Lower leg skin (tissue), 4 donors: ENCODE results near the gene ANGPTL3. TPM values are rescaled to one million over a fixed set of nuclear protein-coding genes. Genes with fewer than 3 reads are reported as not detected.
"Not testable (repeated sequence)": the region's sequence is repeated elsewhere in the genome, so short reads cannot be mapped to it uniquely, and the experiment has no call there.

ENCODE experiments used
- DNase-seq, 2 donors: peaks; one replicate each; pipeline ENCODE4 v3.0.0-alpha.2; 2019; ENCODE audit warnings: low spot score in 2 of 2
- H3K4me3 ChIP-seq: fragments of 200-600 bp; sonication (generic); 2 replicates; pipeline ENCODE4 v1.5.1; 2017; ENCODE audit warnings: mild to moderate bottlenecking, low read depth; ENCODE audit not compliant: poor library complexity, severe bottlenecking
- POLR2A ChIP-seq, 2 donors: fragments of 450-650 bp; IDR thresholded peaks; one replicate each; pipeline ENCODE4 v1.6.1; 2016 to 2017; ENCODE audit warnings: antibody characterized with exemption in 2 of 2, mild to moderate bottlenecking in 1 of 2, moderate library complexity in 1 of 2
- WGBS, 2 donors: methylation state at CpG; one replicate each; pipeline ENCODE4 v1.1.5; 2018; 5-methylcytosine and 5-hydroxymethylcytosine counted together
- intact Hi-C: fragments of 100-400 bp; cut with DNase I; formaldehyde crosslinking; loops from one replicate; pipeline ENCODE4 v1.15.0; 2023; ENCODE audit warnings: low total_unique reads
- total RNA-seq, 4 donors: library from RNA; depleted of rRNA; stranded (reverse); fragments of >200 nt; gene quantifications; one replicate each; pipeline ENCODE4 v1.1.0, GENCODE V29; 2016
- TF ChIP-seq, protein P1 (sequence below), 3 donors: fragments of 450-650 bp; IDR thresholded peaks; one replicate each; pipeline ENCODE4 v1.5.1; 2016; ENCODE audit warnings: antibody characterized with exemption in 3 of 3, mild to moderate bottlenecking in 3 of 3, moderate library complexity in 2 of 3

ANGPTL3 gene
- total RNA-seq, 4 donors from 2014 or later = not detected

DNA sequence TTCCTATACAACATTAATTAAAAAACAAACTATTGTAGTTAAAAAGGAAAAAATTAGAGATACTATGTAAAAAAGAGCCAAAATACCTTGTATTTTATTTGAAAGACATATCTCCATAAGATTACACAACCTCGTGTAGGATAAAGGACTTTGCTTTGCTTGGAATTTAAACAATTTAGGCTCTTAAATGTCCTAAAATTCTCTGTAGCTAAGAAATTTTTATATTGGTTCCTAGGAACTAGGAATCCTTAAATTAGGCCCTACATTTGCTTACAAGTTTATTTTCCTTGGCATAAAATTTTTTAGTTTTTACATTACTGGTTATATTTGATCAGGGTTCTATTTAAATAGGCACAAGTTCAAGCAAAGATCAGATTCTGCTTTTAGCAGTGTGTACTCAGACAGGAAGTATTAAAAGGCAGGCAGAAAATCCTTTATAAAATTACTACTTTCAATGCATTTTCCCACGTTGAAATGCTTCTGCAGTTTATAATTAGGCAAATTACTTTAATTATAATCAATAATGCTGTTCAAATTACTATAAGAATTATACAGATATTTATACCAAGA is 3.4 kb upstream of the ANGPTL3 start:
- DNase-seq = no peak
- TF ChIP-seq POLR2A (IDR thresholded peaks at IDR 0.05) = no peak
- TF ChIP-seq, protein P1, sequence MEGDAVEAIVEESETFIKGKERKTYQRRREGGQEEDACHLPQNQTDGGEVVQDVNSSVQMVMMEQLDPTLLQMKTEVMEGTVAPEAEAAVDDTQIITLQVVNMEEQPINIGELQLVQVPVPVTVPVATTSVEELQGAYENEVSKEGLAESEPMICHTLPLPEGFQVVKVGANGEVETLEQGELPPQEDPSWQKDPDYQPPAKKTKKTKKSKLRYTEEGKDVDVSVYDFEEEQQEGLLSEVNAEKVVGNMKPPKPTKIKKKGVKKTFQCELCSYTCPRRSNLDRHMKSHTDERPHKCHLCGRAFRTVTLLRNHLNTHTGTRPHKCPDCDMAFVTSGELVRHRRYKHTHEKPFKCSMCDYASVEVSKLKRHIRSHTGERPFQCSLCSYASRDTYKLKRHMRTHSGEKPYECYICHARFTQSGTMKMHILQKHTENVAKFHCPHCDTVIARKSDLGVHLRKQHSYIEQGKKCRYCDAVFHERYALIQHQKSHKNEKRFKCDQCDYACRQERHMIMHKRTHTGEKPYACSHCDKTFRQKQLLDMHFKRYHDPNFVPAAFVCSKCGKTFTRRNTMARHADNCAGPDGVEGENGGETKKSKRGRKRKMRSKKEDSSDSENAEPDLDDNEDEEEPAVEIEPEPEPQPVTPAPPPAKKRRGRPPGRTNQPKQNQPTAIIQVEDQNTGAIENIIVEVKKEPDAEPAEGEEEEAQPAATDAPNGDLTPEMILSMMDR (IDR thresholded peaks at IDR 0.05) = no peak
- no peak overlapping the region for H3K4me3 ChIP-seq
- 56 to 57% methylated on average over 2 of the region's 2 CpGs for WGBS, 2 donors
- intact Hi-C loops = no loop called here

GRCh38 chr1:62595647-62596046 is 1.7 kb upstream of the ANGPTL3 start:
- TF ChIP-seq, protein P1 (IDR thresholded peaks at IDR 0.05) = no peak
- no peak for TF ChIP-seq POLR2A (IDR thresholded peaks at IDR 0.05)
- WGBS, 2 donors = 93 to 96% methylated on average over 3 of the region's 3 CpGs

DNA sequence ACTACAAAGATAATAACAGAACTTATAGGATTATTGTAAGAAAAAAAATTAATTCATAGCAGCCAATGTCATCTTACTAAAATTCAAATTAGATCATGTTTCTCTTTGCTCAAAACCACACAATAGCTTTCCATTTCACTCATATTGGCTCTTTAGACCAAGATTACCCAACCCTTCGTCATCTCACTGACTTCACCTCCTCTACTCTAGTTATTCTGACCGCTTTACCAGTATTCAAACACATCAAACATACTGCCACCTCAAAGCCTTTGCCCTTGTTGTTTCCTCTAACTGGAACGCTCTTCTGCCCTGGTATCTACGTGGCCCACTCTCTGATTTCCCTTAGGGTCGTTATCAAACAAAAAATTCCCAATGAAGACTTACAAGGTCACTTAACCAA is 1.7 kb downstream of the ANGPTL3 start:
- intact Hi-C loops = no loop called here
- no peak overlapping the region for H3K4me3 ChIP-seq
- 94 to 95% methylated on average over 5 of the region's 5 CpGs for WGBS, 2 donors
- no peak for DNase-seq
- no peak for TF ChIP-seq POLR2A (IDR thresholded peaks at IDR 0.05)
- TF ChIP-seq, protein P1 (IDR thresholded peaks at IDR 0.05) = no peak

More at GRCh38 chr1:62595647-62596046, 1.7 kb upstream of the ANGPTL3 start:
- DNase-seq = no peak
- no peak overlapping the region for H3K4me3 ChIP-seq
- intact Hi-C loops = no loop called here

GRCh38 chr1:62601457-62601856 is 4.1 kb downstream of the ANGPTL3 start:
- DNase-seq = no peak
- intact Hi-C loops = loop anchor here (10.0 kb wide), 1 partner anchor 1403 kb away; no protein-coding TSS in a partner anchor
- 96 to 98% methylated on average over 2 of the region's 2 CpGs for WGBS, 2 donors
- no peak for TF ChIP-seq POLR2A (IDR thresholded peaks at IDR 0.05)
- TF ChIP-seq, protein P1 (IDR thresholded peaks at IDR 0.05) = no peak
- no peak overlapping the region for H3K4me3 ChIP-seq

DNA sequence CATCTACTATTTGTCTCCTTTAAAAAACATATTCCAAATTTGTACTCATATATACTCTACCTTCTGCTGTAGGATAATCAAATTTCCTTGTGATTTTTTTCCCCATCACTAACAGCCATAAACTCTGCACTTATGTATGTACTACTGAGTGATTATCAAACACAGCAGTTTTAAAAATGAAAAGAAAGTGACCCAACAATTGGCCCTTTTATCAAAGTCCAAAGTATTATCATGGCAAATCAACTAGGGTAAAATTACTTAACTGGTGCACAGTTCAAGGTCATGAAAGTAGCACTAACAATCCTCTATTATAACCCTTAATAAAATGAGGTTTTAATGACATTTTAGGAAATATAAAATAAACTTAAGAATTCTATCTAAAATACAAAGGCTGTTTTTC is 11.6 kb downstream of the ANGPTL3 start:
- intact Hi-C loops = loop anchor here (10.0 kb wide), 1 partner anchor 1396 kb away; no protein-coding TSS in a partner anchor
- TF ChIP-seq POLR2A (IDR thresholded peaks at IDR 0.05) = no peak
- TF ChIP-seq, protein P1 (IDR thresholded peaks at IDR 0.05) = no peak
- H3K4me3 ChIP-seq = no peak overlapping the region
- DNase-seq = no peak

- intact Hi-C loops, H3K4me3 ChIP-seq, DNase-seq: not testable (repeated sequence)
- WGBS, 2 donors = 100% methylated on average over 1 of the region's 1 CpG
These were observed 13.3 kb downstream of the ANGPTL3 start for GRCh38 chr1:62610588-62610987.
